K562 (cell line): Measurements from ENCODE around the gene TMED10. TPM values are rescaled to one million over a fixed set of nuclear protein-coding genes. Genes with fewer than 3 reads are reported as not detected.

Source experiments
- ATAC-seq: fragments of 200-7000 bp; cut with Tn5 transposase; 3 replicates; pipeline ENCODE4 v1.9.1; 2020; ENCODE audit warnings: moderate library complexity
- BruUV-seq: library from RNA; stranded (reverse); fragments of 400-500 nt; replicated peaks from 2 replicates; lab custom pipeline; 2021; lab: Mats Ljungman, UMichigan
- CTCF ChIA-PET: fragments of 300-600 bp; formaldehyde crosslinking; extraction: SDS; loops from one replicate; lab custom pipeline; 2021; ENCODE audit warnings: low intra/inter-chr PET ratio; lab: Yijun Ruan, JAX
- POLR2A ChIA-PET: fragments of 300-600, 350-650 bp; sonication (Branson Sonifier 250); formaldehyde crosslinking; extraction: SDS; loops from one replicate; lab custom pipeline; 2021; ENCODE audit warnings: antibody characterized with exemption, inconsistent platforms; lab: Yijun Ruan, JAX
- DNase-seq, 4 experiments: peaks; one replicate each; pipeline versions ENCODE4 v3.0.0 to v3.0.0-alpha.2; 2011 to 2018; ENCODE audit warnings: low spot score in 3 of 4, mixed read lengths in 3 of 4; ENCODE audit errors: extremely low read depth in 1 of 4
- FAIRE-seq: peaks from 2 replicates; lab custom pipeline; 2011; peaks lifted over from hg19 to GRCh38; lab: Jason Lieb, UNC
- H2AFZ ChIP-seq: 2 replicates; pipeline ENCODE4 v1.6.0; 2011; ENCODE audit warnings: low read depth, low read length, control low read depth, inconsistent platforms
- H3K27ac ChIP-seq: fragments of 200-600 bp; 3 replicates; pipeline ENCODE4 v1.8.0; 2011; ENCODE audit warnings: low read depth, mild to moderate bottlenecking, control low read depth, inconsistent platforms, low read length, moderate library complexity, mixed read lengths; ENCODE audit errors: extremely low read depth
- H3K27me3 ChIP-seq, 2 experiments: fragments of 300-600 bp in 1 of 2; 2 replicates in 1 of 2; 3 replicates in 1 of 2; pipeline versions ENCODE4 v1.6.0 to v1.8.0; 2011; ENCODE audit warnings: inconsistent platforms in 2 of 2, low read length in 2 of 2, mild to moderate bottlenecking in 1 of 2, mixed read lengths in 1 of 2, moderate library complexity in 1 of 2; ENCODE audit not compliant: control insufficient read depth in 2 of 2, insufficient read depth in 2 of 2
- H3K36me3 ChIP-seq: fragments of 300-600 bp; 3 replicates; pipeline ENCODE4 v1.8.0; 2011; ENCODE audit warnings: mild to moderate bottlenecking, low read length, inconsistent platforms; ENCODE audit not compliant: control insufficient read depth, insufficient read depth
- H3K4me1 ChIP-seq, 2 experiments: fragments of 200-600 bp in 1 of 2; replicated peaks in 1 of 2; 2 replicates in 1 of 2; 3 replicates in 1 of 2; pipeline versions ENCODE4 v1.5.1 to v1.8.0; 2011; ENCODE audit warnings: inconsistent platforms in 2 of 2, low read length in 2 of 2, mild to moderate bottlenecking in 1 of 2, mixed read lengths in 1 of 2, moderate library complexity in 1 of 2; ENCODE audit not compliant: control insufficient read depth in 2 of 2, insufficient read depth in 2 of 2
- H3K4me2 ChIP-seq: 2 replicates; pipeline ENCODE4 v1.6.1; 2011; ENCODE audit warnings: low read length, control low read depth, inconsistent platforms, mixed read lengths; ENCODE audit not compliant: insufficient read depth
- H3K4me3 ChIP-seq: fragments of 200-600 bp; sonication (generic), shearing (Covaris generic); 2 replicates; pipeline ENCODE4 v1.5.1; 2016; ENCODE audit warnings: control low read depth, inconsistent platforms
- H3K79me2 ChIP-seq: fragments of 200-600 bp; 3 replicates; pipeline ENCODE4 v1.8.0; 2011; ENCODE audit warnings: low read length, inconsistent platforms; ENCODE audit not compliant: control insufficient read depth, insufficient read depth
- H3K9ac ChIP-seq, 2 experiments: 2 replicates each; pipeline versions ENCODE4 v1.6.0 to v1.6.1; 2011; ENCODE audit warnings: low read depth in 2 of 2, low read length in 2 of 2, control low read depth in 1 of 2, inconsistent platforms in 1 of 2, mild to moderate bottlenecking in 1 of 2, mixed read lengths in 1 of 2; ENCODE audit not compliant: insufficient read depth in 1 of 2
- H3K9me1 ChIP-seq: one replicate; pipeline ENCODE4 v1.6.0; 2011; ENCODE audit warnings: inconsistent platforms, mild to moderate bottlenecking, low read length, moderate library complexity; ENCODE audit not compliant: control insufficient read depth, insufficient read depth
- H3K9me3 ChIP-seq: replicated peaks from 2 replicates; pipeline ENCODE4 v1.5.1; 2011; ENCODE audit warnings: low read depth, low read length, inconsistent platforms; ENCODE audit not compliant: control insufficient read depth, insufficient read depth
- H4K20me1 ChIP-seq: replicated peaks from 2 replicates; pipeline ENCODE4 v1.6.1; 2011; ENCODE audit warnings: low read length, inconsistent platforms, mixed read lengths; ENCODE audit not compliant: control insufficient read depth, insufficient read depth
- ATF6 ChIP-seq: sonication (generic); formaldehyde crosslinking; IDR thresholded peaks from 2 replicates; pipeline ENCODE4 v1.4.0; 2020; ENCODE audit warnings: mild to moderate bottlenecking, missing genetic modification reagents
- CXXC5 ChIP-seq: fragments of 250-450 bp; sonication (Bioruptor Pico); IDR thresholded peaks from 2 replicates; pipeline ENCODE4 v1.8.0; 2022; ENCODE audit warnings: inconsistent platforms, mild to moderate bottlenecking, moderate library complexity
- EGR1 ChIP-seq: fragments of 450-650 bp; conservative IDR thresholded peaks from 2 replicates; pipeline ENCODE4 v1.6.1; 2017; ENCODE audit warnings: mild to moderate bottlenecking
- EHMT2 ChIP-seq: fragments of 450-650 bp; IDR thresholded peaks from 2 replicates; pipeline ENCODE4 v1.6.1; 2018; ENCODE audit warnings: antibody characterized with exemption
- IRF2 ChIP-seq: sonication (generic); formaldehyde crosslinking; IDR thresholded peaks from 2 replicates; pipeline ENCODE4 v1.8.1; 2022; ENCODE audit warnings: mild to moderate bottlenecking, missing genetic modification reagents
- JUND ChIP-seq, 2 experiments: IDR thresholded peaks; 2 replicates in 1 of 2; 3 replicates in 1 of 2; pipeline ENCODE4 v1.6.1; 2011; ENCODE audit warnings: borderline replicate concordance in 2 of 2, low read depth in 2 of 2, low read length in 2 of 2, improper control_type of control experiment in 1 of 2, missing biosample characterization in 1 of 2, missing genetic modification characterization in 1 of 2, missing genetic modification reagents in 1 of 2
- MBD2 ChIP-seq: sonication (generic); IDR thresholded peaks from 2 replicates; pipeline ENCODE4 v1.6.1; 2016; ENCODE audit warnings: low read depth, borderline replicate concordance
- MECOM ChIP-seq: fragments of 250-450 bp; sonication (Bioruptor Pico); IDR thresholded peaks from 2 replicates; pipeline ENCODE4 v1.8.0; 2022; ENCODE audit warnings: inconsistent platforms
- NFE2L1 ChIP-seq: fragments of 450-650 bp; IDR thresholded peaks from 2 replicates; pipeline ENCODE4 v1.6.1; 2016; ENCODE audit warnings: missing genetic modification characterization, low read depth, mild to moderate bottlenecking, missing compliant biosample characterization, moderate library complexity, borderline replicate concordance
- PHF8 ChIP-seq: fragments of 200-600 bp; sonication (generic); IDR thresholded peaks from 2 replicates; pipeline ENCODE4 v1.6.1; 2012; ENCODE audit warnings: mixed run types, mild to moderate bottlenecking, inconsistent platforms, low read length, moderate library complexity, borderline replicate concordance
- RNF2 ChIP-seq: sonication (generic); IDR thresholded peaks from 2 replicates; pipeline ENCODE4 v1.6.1; 2016
- SRSF9 ChIP-seq: fragments of 200-400 bp; formaldehyde crosslinking; IDR thresholded peaks from 2 replicates; pipeline ENCODE4 v1.6.1; 2017; ENCODE audit warnings: low read depth, low read length, borderline replicate concordance
- TRIM25 ChIP-seq: fragments of 450-650 bp; IDR thresholded peaks from 2 replicates; pipeline ENCODE4 v1.7.0; 2016; ENCODE audit warnings: borderline replicate concordance
- ZFP30 ChIP-seq: fragments of 250-450 bp; sonication (Bioruptor Pico); IDR thresholded peaks from 2 replicates; pipeline ENCODE4 v1.8.0; 2022; ENCODE audit warnings: moderate library complexity, mild to moderate bottlenecking, inconsistent platforms, borderline replicate concordance
- ZNF239 ChIP-seq: fragments of 250-450 bp; sonication (Bioruptor Pico); IDR thresholded peaks from 2 replicates; pipeline ENCODE4 v1.4.0; 2020; ENCODE audit warnings: mild to moderate bottlenecking
- ZNF764 ChIP-seq: fragments of 250-450 bp; sonication (Bioruptor Pico); IDR thresholded peaks from 2 replicates; pipeline ENCODE4 v1.4.0; 2020; ENCODE audit warnings: low read depth, mild to moderate bottlenecking, moderate library complexity
- ZZZ3 ChIP-seq: fragments of 450-650 bp; IDR thresholded peaks from 2 replicates; pipeline ENCODE4 v1.6.1; 2016; ENCODE audit warnings: antibody characterized with exemption, mild to moderate bottlenecking, moderate library complexity
- WGBS: fragments of 100-300 bp; shearing (Covaris generic); methylation state at CpG from one replicate; pipeline ENCODE4 v1.1.6; 2016; ENCODE audit warnings: low coverage, mixed read lengths; ENCODE audit not compliant: insufficient coverage; ENCODE audit errors: missing lambda C conversion rate; 5-methylcytosine and 5-hydroxymethylcytosine counted together
- in situ Hi-C: fragments of 300-500 bp; cut with MboI; formaldehyde crosslinking; loops from 4 replicates; pipeline ENCODE4 v1.15.0; 2018; ENCODE audit warnings: inconsistent platforms, mixed read lengths
- intact Hi-C: fragments of 100-400 bp; cut with micrococcal nuclease; formaldehyde crosslinking; loops from 2 replicates; pipeline ENCODE4 v1.14.2; 2022
- polyA plus RNA-seq, 8 experiments: library from polyadenylated mRNA; depleted of rRNA in 4 of 8; stranded (reverse) in 5 of 8; unstranded in 3 of 8; fragments of >200 nt; fragmentation: Nextera tagmentation in 2 of 8; fragmentation: Illumina TruSeq in 1 of 8; extraction: Ambion mirVana in 2 of 8; extraction: Trizol in 1 of 8; gene quantifications; 2 replicates each; pipeline versions ENCODE4 v1.2.1 to v1.2.3, GENCODE V29; 2011 to 2014; ENCODE audit warnings: inconsistent platforms in 1 of 8, missing spikeins in 1 of 8
- total RNA-seq, 7 experiments: library from RNA; depleted of rRNA in 6 of 7; stranded (reverse); fragments of >200 nt in 6 of 7; fragmentation: Illumina TruSeq in 2 of 7; extraction: Trizol in 2 of 7; gene quantifications; 2 replicates each; pipeline versions ENCODE4 v1.2.1 to v1.2.3, GENCODE V29; 2011 to 2021; ENCODE audit warnings: low replicate concordance in 1 of 7

Gene TMED10
- total and polyA plus RNA-seq, 9 of the 15 experiments (the other 6 are each of a cell fraction or from before 2014, with no cell fraction given): 62.2 to 233 (median 124) TPM

DNA sequence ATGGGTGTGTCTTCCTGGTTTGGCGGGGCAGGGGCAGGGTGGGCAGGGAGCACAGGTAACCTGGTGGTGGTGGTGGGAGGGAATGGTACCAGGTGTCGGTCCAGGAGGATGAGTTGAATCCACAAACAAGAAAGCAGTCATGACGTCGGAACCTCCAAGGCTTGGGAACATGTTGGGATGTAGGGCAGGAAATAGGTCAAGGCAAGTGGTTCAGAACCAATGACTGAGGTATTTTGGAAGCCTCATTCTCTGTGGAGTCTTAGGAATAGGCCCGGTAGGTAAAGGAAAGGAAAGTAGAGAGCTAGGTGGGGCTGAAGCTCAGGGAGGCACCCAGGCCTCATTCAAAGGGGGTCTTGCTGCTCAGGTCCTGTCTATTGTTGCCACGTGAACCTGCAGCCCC is 39.1 kb upstream of the TMED10 start:
- Histone ChIP-seq H3K27me3 (no peaks in the 10 kb centered on the region), H3K9me1 (no peaks in the 10 kb centered on the region), H3K4me1 (no peaks in the 10 kb centered on the region), H4K20me1 (no peaks in the 10 kb centered on the region), H2AFZ (0 out of 2 replicates have a peak overlapping the region, but pooled peaks have one; percentile 51), H3K4me3 (no peak overlapping the region), H3K9me3 (no peaks in the 10 kb centered on the region), H3K79me2 (no peaks in the 10 kb centered on the region), H3K9ac (no peak overlapping the region), H3K27ac (no peak overlapping the region), H3K36me3 (no peaks in the 10 kb centered on the region), H3K4me2 (no peak overlapping the region)
- ChIA-PET CTCF (interaction anchor here (0.7 kb wide), 1 partner anchor 51 kb away, joined by 3 read pairs; no protein-coding TSS in a partner anchor), POLR2A (no interaction called here)
- no peak for DNase-seq
- WGBS: 57% methylated on average over 4 of the region's 6 CpGs
- intact Hi-C loops: no loop called here
- ATAC-seq: no peak
- no TSS peak for BruUV-seq
- in situ Hi-C loops: no loop called here
- TF ChIP-seq MECOM (CRISPR knock-in tag): no peak
- TF ChIP-seq ATF6 (CRISPR knock-in tag): no peak
- TF ChIP-seq EGR1: no peak
- TF ChIP-seq JUND (IDR thresholded peaks at IDR 0.05; ENCODE audit: borderline replicate concordance, low read depth, low read length): no peak
- no peak for TF ChIP-seq JUND (tag; IDR thresholded peaks at IDR 0.05; ENCODE audit: borderline replicate concordance, low read depth, low read length)
- no peak for TF ChIP-seq ZZZ3
- TF ChIP-seq ZNF764: no peak
- TF ChIP-seq IRF2 (CRISPR knock-in tag): no peak
- no peak for TF ChIP-seq NFE2L1 (tag)
- no peak for TF ChIP-seq PHF8
- TF ChIP-seq EHMT2: no peak
- TF ChIP-seq TRIM25: no peak
- TF ChIP-seq CXXC5: no peak
- no peak for TF ChIP-seq SRSF9
- TF ChIP-seq RNF2: no peak
- TF ChIP-seq ZFP30 (CRISPR knock-in tag): no peak
- no peak for TF ChIP-seq ZNF239
- TF ChIP-seq MBD2: no peak
- no peak for FAIRE-seq
